ENCODE data around the gene AJAP1.

Gene AJAP1

DNA sequence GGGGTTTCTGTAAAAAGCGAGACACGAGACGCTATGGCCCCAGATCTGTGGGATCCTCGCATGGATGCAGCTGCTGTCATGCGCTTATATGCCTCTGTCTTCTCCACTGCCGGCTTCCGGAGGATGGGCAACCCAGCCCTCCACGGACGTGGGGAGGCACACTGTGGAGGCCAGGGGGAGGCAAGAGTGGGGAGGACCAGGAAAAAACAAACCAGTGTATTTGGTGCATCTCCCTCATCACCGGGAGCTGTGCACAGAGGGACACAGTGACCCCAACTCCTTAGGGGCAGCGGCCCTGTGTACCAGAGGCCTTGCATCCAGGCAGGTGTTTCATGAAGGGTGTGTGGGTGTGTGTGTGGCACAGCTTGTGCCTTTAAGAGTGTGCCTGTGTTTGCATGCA is 95.0 kb downstream of the AJAP1 start:
- DNase-seq (ENCODE audit: low spot score in 2 of 2) = no peak
- no peaks in the 10 kb centered on the region for H3K27me3 ChIP-seq (ENCODE audit: low read depth)
- no peaks in the 10 kb centered on the region for H3K4me1 ChIP-seq
- H3K36me3 ChIP-seq (replicated peaks) = no peaks in the 10 kb centered on the region
- H3K4me3 ChIP-seq = no peak overlapping the region
- in situ Hi-C loops (cut with MboI; ENCODE audit: low sequenced_read_pairs) = no loop called here
- no peaks in the 10 kb centered on the region for H3K9me3 ChIP-seq

DNA sequence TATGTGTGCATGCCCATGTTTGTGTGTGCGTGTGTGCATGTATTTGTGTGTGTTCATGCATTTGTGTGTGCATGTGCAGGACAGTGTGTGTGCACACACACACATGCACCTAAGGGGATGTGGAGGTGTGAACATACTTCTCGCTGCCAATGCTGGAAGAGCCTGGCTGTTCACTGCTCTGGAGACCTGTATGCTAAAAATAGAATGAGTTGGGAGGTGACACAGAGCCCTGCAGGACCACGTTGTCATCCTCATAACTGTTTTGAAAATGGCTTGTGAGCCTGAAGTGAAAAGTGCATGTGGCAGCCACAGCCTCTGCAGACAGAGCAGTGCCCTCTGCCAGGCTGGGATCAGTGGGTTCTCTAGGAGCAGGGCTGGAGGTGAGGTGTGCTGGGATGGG is 95.8 kb downstream of the AJAP1 start:
- in situ Hi-C loops (cut with MboI; ENCODE audit: low sequenced_read_pairs) = no loop called here
- Histone ChIP-seq H3K4me1 (no peaks in the 10 kb centered on the region), H3K36me3 (replicated peaks) (no peaks in the 10 kb centered on the region), H3K4me3 (no peak overlapping the region), H3K27me3 (ENCODE audit: low read depth) (no peaks in the 10 kb centered on the region), H3K9me3 (no peaks in the 10 kb centered on the region)
- DNase-seq (ENCODE audit: low spot score in 2 of 2) = no peak

DNA sequence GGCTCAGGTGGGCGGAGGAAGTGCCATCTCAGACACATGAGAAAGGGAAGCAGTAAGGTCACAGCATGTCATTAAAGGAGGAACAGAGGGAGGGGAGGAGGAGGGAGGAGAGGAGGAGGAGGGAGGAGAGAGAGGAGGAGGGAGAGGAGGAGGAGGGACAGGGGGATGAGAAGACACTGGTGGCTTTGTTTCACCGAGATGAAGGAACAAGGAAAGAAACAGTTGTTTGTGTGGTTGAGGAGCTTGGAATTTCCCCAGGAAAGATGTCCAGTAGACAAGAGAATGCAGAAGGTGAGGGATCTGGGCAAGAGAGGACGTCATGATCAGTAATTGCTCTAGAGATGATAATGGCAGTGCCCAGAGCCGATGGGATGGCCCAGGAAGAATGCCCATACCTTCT is 97.7 kb downstream of the AJAP1 start:
- Histone ChIP-seq H3K27me3 (ENCODE audit: low read depth) (no peaks in the 10 kb centered on the region), H3K9me3 (no peaks in the 10 kb centered on the region), H3K36me3 (replicated peaks) (no peaks in the 10 kb centered on the region), H3K4me3 (no peak overlapping the region), H3K4me1 (no peaks in the 10 kb centered on the region)
- DNase-seq (ENCODE audit: low spot score in 2 of 2) = no peak
- in situ Hi-C loops (cut with MboI; ENCODE audit: low sequenced_read_pairs) = no loop called here

- H3K4me3 ChIP-seq = no peak overlapping the region
- DNase-seq (ENCODE audit: low spot score in 2 of 2) = no peak
- H3K27me3 ChIP-seq (ENCODE audit: low read depth) = no peaks in the 10 kb centered on the region
- in situ Hi-C loops (cut with MboI; ENCODE audit: low sequenced_read_pairs) = no loop called here
- no peaks in the 10 kb centered on the region for H3K36me3 ChIP-seq (replicated peaks)
- no peaks in the 10 kb centered on the region for H3K9me3 ChIP-seq
- no peaks in the 10 kb centered on the region for H3K4me1 ChIP-seq
These were observed 100.4 kb downstream of the AJAP1 start for GRCh38 chr1:4754816-4755215.

DNA sequence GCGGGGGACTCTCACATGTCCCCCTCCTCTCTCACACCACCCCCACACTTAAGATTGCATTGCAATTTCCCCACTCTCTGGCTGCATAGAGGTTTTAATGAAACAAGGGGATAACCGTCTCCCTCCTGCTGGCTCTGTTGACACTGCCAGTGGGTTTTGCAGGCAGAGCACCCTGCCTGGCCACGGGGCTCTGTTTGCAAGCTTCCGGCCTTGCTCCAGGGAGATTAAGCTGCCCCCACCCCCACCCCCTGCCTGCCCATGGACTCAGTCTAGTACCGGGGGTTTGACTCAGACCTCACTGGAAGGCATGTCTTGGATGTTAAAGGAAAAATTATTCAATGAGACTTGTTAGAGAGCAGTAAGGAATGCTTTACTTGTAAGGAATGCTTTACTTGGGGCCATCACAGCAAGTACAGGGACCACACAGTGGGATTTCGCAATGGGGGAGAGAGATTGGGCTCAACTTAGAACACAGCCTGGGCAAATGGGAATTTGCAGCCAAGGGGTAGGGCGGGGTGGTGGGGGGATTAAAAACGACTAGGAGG is 101.0 kb downstream of the AJAP1 start:
- no peaks in the 10 kb centered on the region for H3K36me3 ChIP-seq (replicated peaks)
- H3K4me3 ChIP-seq = no peak overlapping the region
- no peaks in the 10 kb centered on the region for H3K27me3 ChIP-seq (ENCODE audit: low read depth)
- in situ Hi-C loops (cut with MboI; ENCODE audit: low sequenced_read_pairs) = no loop called here
- no peaks in the 10 kb centered on the region for H3K9me3 ChIP-seq
- H3K4me1 ChIP-seq = no peaks in the 10 kb centered on the region
- no peak for DNase-seq (ENCODE audit: low spot score in 2 of 2)

GRCh38 chr1:4755864-4756504 is 101.6 kb downstream of the AJAP1 start:
- Histone ChIP-seq H3K27me3 (ENCODE audit: low read depth) (no peaks in the 10 kb centered on the region), H3K9me3 (no peaks in the 10 kb centered on the region), H3K36me3 (replicated peaks) (no peaks in the 10 kb centered on the region), H3K4me1 (no peaks in the 10 kb centered on the region), H3K4me3 (no peak overlapping the region)
- in situ Hi-C loops (cut with MboI; ENCODE audit: low sequenced_read_pairs) = no loop called here
- no peak for DNase-seq (ENCODE audit: low spot score in 2 of 2)

DNA sequence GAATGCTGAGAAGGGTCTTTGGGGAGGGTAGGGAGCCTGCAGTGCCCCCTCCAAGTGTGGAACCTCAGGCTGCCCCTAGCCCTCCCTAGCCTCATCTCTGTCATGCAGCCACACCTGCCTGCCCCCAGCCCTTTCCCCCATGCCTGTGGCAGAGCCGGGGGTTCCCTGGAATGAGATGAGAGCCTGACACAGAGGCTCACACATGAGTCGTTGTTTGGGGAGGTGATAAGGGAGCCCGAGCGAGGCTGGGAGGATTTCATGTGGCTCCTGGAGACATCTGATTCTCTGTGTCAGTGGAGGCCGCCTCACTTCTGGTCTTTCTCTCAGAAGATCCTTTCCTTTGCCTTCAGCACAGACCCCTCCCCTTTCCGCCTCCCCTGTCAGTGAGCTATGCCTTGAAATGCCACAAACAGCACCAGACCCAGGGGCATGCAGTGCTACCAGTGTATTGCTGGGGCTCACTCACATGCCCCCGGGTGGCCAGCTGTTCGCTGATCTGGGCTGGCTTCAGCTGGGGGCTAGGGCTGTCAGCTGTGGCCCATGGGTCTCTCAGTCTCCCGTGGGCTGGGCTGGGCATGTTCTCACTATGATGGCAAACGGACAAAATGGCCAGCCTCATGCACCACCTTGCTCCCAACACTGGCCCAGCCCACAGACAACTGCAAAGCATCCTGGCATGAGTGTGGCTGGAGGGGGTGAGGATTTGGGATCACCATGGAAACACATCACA is 102.6 kb downstream of the AJAP1 start:
- DNase-seq (ENCODE audit: low spot score in 2 of 2) = no peak
- Histone ChIP-seq H3K4me3 (no peak overlapping the region), H3K36me3 (replicated peaks) (no peaks in the 10 kb centered on the region), H3K27me3 (ENCODE audit: low read depth) (no peaks in the 10 kb centered on the region), H3K4me1 (no peaks in the 10 kb centered on the region), H3K9me3 (no peaks in the 10 kb centered on the region)
- in situ Hi-C loops (cut with MboI; ENCODE audit: low sequenced_read_pairs) = no loop called here

GRCh38 chr1:4759671-4760070 is 105.3 kb downstream of the AJAP1 start:
- H3K27me3 ChIP-seq (ENCODE audit: low read depth) = no peaks in the 10 kb centered on the region
- in situ Hi-C loops (cut with MboI; ENCODE audit: low sequenced_read_pairs) = no loop called here
- H3K4me1 ChIP-seq = no peaks in the 10 kb centered on the region
- DNase-seq (ENCODE audit: low spot score in 2 of 2) = no peak
- no peaks in the 10 kb centered on the region for H3K36me3 ChIP-seq (replicated peaks)
- no peaks in the 10 kb centered on the region for H3K9me3 ChIP-seq
- H3K4me3 ChIP-seq = no peak overlapping the region

DNA sequence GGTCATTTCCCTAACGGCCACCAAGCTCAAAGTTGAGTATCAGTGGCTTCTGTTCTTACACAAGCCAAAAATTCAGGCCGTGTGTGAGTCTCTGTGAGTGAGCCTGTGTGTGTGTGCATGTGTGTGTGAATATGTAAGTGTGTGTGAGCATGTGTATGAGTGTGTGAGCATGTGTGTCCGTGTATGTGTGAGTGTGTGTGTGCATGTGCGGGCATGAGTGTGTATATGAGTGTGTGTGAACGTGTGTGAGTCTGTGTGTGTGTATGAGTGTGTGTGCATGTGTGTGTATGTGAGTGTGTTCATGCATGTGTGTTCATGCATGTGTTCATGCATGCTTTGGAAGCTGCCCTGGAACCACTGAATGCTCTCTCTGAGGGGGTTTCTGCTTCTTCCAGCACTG is 105.7 kb downstream of the AJAP1 start:
- no peaks in the 10 kb centered on the region for H3K27me3 ChIP-seq (ENCODE audit: low read depth)
- H3K4me1 ChIP-seq = no peaks in the 10 kb centered on the region
- H3K36me3 ChIP-seq (replicated peaks) = no peaks in the 10 kb centered on the region
- no peak for DNase-seq (ENCODE audit: low spot score in 2 of 2)
- no peaks in the 10 kb centered on the region for H3K9me3 ChIP-seq
- in situ Hi-C loops (cut with MboI; ENCODE audit: low sequenced_read_pairs) = no loop called here
- no peak overlapping the region for H3K4me3 ChIP-seq

DNA sequence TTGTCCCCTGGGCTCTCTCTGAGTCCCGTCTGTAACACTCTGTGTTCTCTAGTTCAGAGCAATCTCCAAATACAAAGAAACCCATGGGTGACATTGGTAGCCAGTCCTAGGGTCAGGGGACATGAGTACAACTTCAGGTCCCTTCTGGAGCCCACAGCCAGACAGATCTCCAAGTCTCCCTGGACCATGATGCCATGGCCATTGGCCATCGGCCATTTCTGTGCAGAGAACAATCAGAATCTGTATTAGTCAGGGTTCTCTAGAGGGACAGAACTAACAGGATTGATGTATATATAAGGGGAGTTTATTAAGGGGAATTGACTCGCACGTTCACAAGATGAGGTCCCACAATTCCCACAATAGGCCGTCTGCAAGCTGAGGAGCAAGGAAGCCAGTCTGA is 106.9 kb downstream of the AJAP1 start:
- H3K27me3 ChIP-seq (ENCODE audit: low read depth) = no peaks in the 10 kb centered on the region

DNA sequence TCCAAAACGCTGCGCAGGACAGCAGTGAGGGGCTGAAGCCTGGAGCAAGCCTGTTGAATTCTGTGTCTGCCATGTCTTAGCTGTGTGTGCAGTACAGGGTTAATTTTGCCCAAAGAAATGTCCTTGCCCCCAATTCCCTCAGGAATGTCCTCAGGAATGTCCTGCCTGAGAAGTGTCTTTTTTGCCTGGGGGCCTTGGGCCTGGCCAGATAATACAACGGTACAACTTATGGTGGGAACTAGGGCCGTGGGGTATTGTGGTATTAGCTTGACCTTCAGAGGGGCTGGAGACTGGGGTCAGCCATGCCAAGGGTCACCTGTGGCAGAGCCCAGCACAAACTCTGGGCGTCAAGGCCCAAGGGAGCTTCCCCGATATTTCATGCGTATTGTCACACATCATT is 107.7 kb downstream of the AJAP1 start:
- H3K4me1 ChIP-seq = no peaks in the 10 kb centered on the region
- H3K4me3 ChIP-seq = no peak overlapping the region
- H3K27me3 ChIP-seq (ENCODE audit: low read depth) = no peaks in the 10 kb centered on the region
- no peak for DNase-seq (ENCODE audit: low spot score in 2 of 2)
- H3K36me3 ChIP-seq (replicated peaks) = no peaks in the 10 kb centered on the region
- in situ Hi-C loops (cut with MboI; ENCODE audit: low sequenced_read_pairs) = no loop called here
- H3K9me3 ChIP-seq = no peaks in the 10 kb centered on the region

More for the DNA sequence above, 106.9 kb downstream of the AJAP1 start:
- no peaks in the 10 kb centered on the region for H3K36me3 ChIP-seq (replicated peaks)
- DNase-seq (ENCODE audit: low spot score in 2 of 2) = no peak
- no peak overlapping the region for H3K4me3 ChIP-seq
- no peaks in the 10 kb centered on the region for H3K9me3 ChIP-seq
- in situ Hi-C loops (cut with MboI; ENCODE audit: low sequenced_read_pairs) = no loop called here
- no peaks in the 10 kb centered on the region for H3K4me1 ChIP-seq

DNA sequence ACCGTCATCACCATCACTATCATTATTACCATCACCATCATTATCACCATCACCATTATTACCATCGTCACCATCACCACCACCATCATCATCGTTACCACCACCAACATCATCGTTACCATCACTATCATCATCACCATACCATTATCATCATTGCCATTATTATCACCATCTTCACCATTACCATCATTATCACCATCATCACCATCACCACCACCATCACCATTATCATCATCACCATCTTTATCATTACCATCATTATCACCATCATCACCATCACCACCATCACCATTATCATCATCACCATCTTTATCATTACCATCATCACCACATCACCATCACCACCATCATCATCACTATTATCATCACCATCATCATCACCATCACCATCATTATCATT is 112.9 kb downstream of the AJAP1 start:
- no peaks in the 10 kb centered on the region for H3K27me3 ChIP-seq (ENCODE audit: low read depth)
- no peaks in the 10 kb centered on the region for H3K9me3 ChIP-seq
- in situ Hi-C loops (cut with MboI; ENCODE audit: low sequenced_read_pairs) = no loop called here
- no peaks in the 10 kb centered on the region for H3K4me1 ChIP-seq
- no peak overlapping the region for H3K4me3 ChIP-seq
- DNase-seq (ENCODE audit: low spot score in 2 of 2) = no peak
- no peaks in the 10 kb centered on the region for H3K36me3 ChIP-seq (replicated peaks)

- in situ Hi-C loops (cut with MboI; ENCODE audit: low sequenced_read_pairs) = no loop called here
- DNase-seq (ENCODE audit: low spot score in 2 of 2) = no peak
- Histone ChIP-seq H3K36me3 (replicated peaks) (no peaks in the 10 kb centered on the region), H3K9me3 (no peaks in the 10 kb centered on the region), H3K27me3 (ENCODE audit: low read depth) (no peaks in the 10 kb centered on the region), H3K4me1 (no peaks in the 10 kb centered on the region), H3K4me3 (no peak overlapping the region)
These were observed 114.1 kb downstream of the AJAP1 start for GRCh38 chr1:4768553-4768952.

DNA sequence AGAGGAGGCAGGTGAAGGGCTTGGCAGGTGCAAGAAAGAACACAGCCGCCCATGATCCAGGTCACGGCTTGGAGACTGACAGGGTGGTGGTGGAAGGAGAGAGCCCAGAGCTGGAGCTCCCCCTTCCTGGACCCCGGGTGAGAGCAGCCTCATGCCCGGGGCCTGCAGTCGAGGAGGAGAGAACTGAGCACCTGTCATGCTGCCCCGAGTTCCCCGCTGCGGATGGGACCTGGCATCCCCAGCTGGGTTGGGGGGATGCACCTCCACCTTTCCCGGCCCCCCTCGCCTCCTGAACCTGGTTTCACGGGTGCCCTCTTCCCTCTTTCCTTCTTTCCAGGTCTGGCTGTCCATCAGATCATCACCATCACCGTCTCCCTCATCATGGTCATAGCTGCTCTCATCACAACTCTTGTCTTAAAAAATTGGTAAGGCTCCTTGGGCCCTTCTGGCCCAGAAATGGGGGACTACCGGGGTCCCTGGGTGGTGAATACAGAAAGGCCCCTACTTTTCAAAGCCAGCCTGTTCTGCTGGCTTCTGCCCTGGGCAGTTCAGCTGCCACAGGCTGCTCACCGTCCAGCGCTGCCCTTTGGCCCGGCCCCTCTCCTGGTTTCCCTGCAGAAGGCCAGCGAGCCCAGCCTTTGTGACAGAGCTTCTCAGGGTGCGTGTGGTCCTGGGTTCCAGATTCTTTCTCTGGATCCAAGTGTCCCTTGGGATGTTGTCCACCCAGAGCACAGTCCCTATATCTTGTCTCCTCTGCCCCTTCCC is 115.3 kb downstream of the AJAP1 start:
- Histone ChIP-seq H3K4me3 (no peak overlapping the region), H3K4me1 (no peaks in the 10 kb centered on the region), H3K9me3 (no peaks in the 10 kb centered on the region), H3K27me3 (ENCODE audit: low read depth) (no peaks in the 10 kb centered on the region), H3K36me3 (replicated peaks) (no peaks in the 10 kb centered on the region)
- DNase-seq (ENCODE audit: low spot score in 2 of 2) = no peak
- in situ Hi-C loops (cut with MboI; ENCODE audit: low sequenced_read_pairs) = no loop called here
